ENCODE data around the gene DLG1. TPM values are rescaled to one million over a fixed set of nuclear protein-coding genes. Genes with fewer than 3 reads are reported as not detected.
A peak's percentile ranks its signal among the peaks of the same experiment; 100 is the strongest.
"Not testable (repeated sequence)": the region's sequence is repeated elsewhere in the genome, so short reads cannot be mapped to it uniquely, and the experiment has no call there.

Gene DLG1
- total RNA-seq, 1 donor from 2014 or later = 77.5 TPM

DNA sequence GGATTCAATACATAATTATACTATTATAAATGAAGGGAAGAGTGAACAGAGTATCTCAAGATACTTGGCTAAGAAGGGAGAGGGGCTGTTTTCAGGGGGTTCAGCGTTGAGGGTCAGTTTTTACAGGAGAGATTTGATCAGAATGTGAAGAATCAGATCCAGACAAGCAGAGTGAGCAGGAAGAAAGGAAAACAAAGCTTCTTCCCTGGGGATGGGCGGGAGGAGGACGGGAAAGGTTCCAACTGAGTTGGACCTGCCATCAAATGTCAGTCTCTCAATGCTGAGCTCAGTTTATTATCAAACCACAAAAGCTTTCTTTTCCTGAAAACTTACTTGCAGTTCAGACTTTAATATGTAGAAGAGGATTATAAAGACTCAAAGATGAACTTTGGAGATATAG lies 262.8 kb downstream of the DLG1 start:
- Histone ChIP-seq H3K27ac (no peak overlapping the region), H3K36me3 (no peaks in the 10 kb centered on the region), H3K27me3 (no peaks in the 10 kb centered on the region), H3K9me3 (no peaks in the 10 kb centered on the region), H3K4me1 (peaks cover 9% of the 10 kb centered on the region), H3K4me3 (no peak overlapping the region)
- intact Hi-C loops (cut with DNase I) = no loop called here
- ATAC-seq (no peak), DNase-seq (no peak)
- TF ChIP-seq, protein P1, sequence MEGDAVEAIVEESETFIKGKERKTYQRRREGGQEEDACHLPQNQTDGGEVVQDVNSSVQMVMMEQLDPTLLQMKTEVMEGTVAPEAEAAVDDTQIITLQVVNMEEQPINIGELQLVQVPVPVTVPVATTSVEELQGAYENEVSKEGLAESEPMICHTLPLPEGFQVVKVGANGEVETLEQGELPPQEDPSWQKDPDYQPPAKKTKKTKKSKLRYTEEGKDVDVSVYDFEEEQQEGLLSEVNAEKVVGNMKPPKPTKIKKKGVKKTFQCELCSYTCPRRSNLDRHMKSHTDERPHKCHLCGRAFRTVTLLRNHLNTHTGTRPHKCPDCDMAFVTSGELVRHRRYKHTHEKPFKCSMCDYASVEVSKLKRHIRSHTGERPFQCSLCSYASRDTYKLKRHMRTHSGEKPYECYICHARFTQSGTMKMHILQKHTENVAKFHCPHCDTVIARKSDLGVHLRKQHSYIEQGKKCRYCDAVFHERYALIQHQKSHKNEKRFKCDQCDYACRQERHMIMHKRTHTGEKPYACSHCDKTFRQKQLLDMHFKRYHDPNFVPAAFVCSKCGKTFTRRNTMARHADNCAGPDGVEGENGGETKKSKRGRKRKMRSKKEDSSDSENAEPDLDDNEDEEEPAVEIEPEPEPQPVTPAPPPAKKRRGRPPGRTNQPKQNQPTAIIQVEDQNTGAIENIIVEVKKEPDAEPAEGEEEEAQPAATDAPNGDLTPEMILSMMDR (IDR thresholded peaks at IDR 0.05) = no peak

DNA sequence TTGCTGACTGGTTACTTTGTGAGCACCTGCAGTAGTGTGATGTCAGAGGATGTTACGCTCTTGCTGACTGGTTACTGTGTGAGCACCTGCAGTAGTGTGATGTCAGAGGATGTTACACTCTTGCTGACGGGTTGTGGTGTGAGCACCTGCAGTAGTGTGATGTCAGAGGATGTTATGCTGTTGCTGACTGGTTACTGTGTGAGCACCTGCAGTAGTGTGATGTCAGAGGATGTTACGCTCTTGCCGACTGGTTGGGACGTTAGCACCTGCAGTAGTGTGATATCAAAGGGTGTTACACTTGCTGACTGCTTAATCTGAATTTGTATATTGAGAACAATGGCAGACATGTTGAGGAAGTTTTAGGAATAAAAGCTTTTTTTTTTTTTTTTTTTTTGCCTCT lies 263.6 kb downstream of the DLG1 start:
- not testable (repeated sequence) for ATAC-seq

DNA sequence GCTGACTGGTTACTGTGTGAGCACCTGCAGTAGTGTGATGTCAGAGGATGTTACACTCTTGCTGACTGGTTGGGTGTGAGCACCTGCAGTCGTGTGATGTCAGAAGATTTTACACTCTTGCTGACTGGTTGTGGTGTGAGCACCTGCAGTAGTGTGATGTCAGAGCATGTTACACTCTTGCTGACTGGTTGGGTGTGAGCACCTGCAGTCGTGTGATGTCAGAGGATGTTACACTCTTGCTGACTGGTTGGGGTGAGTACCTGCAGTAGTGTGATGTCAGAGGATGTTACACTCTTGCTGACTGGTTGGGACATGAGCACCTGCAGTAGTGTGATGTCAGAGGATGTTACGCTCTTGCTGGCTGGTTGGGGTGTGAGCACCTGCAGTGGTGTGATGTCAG lies 264.6 kb downstream of the DLG1 start:
- H3K27me3 ChIP-seq; ATAC-seq; intact Hi-C loops (cut with DNase I); H3K4me3 ChIP-seq; H3K36me3 ChIP-seq; DNase-seq; H3K27ac ChIP-seq; H3K9me3 ChIP-seq: not testable (repeated sequence)
- peaks cover 14% of the 10 kb centered on the region for H3K4me1 ChIP-seq

More for the DNA sequence above, 263.6 kb downstream of the DLG1 start:
- H3K4me3 ChIP-seq; H3K27ac ChIP-seq; H3K4me1 ChIP-seq; intact Hi-C loops (cut with DNase I); H3K36me3 ChIP-seq; H3K27me3 ChIP-seq; DNase-seq; H3K9me3 ChIP-seq: not testable (repeated sequence)

DNA sequence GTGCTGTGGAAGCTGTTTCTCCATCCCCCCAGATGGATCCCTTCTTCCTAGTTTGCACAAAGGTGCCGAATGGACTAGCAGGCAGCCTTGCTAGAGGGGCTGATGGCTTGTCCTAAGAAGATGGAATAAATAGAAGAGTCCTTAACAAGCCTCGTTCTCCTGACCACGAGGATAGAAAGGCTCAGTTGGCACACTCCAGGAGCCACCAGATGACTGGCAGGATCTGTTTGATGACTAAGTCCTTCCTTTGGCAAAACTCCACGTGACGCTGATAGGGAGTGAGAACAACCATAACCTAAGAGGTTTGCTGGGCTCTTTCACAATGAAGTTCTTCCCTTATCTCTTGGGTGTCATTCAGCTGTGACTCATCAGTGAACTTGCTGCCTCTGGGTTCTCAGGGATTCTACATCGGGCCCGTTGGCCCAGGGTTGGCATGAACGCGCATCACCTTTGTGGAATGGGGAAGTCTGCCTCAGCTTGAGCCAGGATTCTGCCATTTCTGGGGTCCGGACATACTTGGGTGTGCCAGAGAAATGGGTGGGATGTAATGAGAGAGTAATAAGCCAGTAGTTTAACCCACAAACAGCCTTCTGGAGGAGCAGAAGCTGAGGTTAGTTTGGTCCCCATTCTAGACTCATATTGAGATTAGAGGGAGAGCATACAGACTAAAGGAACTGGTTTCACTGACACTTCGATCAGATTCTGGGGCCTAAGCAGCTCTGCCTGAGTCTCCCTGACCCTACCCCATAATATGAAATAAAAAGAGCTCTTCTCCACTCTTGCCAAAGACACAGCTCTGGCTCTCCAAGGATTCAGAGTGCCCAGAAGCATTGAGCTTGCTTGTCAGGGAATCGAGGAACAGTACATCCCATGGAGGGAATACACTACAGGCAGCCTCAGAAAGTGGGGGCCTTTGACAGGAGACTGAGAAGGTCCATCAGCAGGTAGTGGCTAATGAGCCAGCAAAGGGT lies 266.8 kb downstream of the DLG1 start:
- intact Hi-C loops (cut with DNase I) = no loop called here
- Histone ChIP-seq H3K9me3 (no peaks in the 10 kb centered on the region), H3K27ac (no peak overlapping the region), H3K36me3 (no peaks in the 10 kb centered on the region), H3K4me3 (no peak overlapping the region), H3K27me3 (no peaks in the 10 kb centered on the region), H3K4me1 (peaks cover 16% of the 10 kb centered on the region)
- DNase-seq (no peak), ATAC-seq (peak; percentile 53)
- TF ChIP-seq, protein P1 (IDR thresholded peaks at IDR 0.05) = no peak

DNA sequence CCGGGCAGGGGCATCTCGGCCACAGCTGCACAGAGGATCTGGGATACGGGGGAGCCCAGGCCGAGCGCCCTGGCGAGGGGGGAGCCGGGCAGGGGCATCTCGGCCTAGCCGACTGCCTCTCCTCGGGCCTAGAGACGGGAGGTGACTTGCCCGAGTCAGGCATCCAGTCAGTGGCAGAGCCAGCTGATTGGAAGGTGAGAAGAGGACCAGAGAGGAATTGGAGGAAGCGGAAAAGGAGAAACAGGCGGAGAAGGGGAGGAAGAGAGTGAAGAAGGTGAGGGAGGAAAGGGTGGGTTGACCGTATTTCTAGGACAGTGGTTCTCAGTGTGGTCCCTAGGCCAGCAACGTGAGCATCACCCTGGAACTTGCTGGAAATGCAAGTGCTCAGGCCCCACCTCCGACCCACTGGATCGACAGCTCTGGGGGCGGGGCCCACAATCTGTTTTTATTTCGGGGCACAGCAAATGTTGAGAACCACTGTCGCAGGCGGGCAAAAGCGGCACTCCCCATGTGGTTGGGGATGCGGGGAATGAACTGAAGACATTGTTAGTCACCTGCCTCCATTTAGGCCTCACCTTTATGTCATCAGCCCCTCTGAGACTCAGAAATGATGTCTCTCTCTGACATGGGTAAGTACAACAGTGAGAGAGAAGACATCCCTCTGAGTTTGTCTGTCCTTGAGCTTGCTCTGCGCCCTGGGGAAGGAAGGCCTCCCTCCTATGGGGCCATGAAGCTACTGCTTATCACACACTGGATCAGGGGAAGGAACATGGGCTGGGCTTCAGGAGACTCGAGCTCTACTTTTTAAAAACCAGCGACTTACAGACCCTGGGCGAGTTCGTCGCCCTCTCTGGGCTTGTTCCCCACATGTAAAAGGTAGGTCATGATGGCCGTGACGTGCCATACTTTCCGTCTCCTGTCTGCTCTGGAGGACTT lies 267.8 kb downstream of the DLG1 start:
- TF ChIP-seq, protein P1 (IDR thresholded peaks at IDR 0.05) = no peak
- intact Hi-C loops (cut with DNase I) = no loop called here
- Histone ChIP-seq H3K4me3 (no peak overlapping the region), H3K27ac (no peak overlapping the region), H3K4me1 (peaks cover 16% of the 10 kb centered on the region), H3K36me3 (no peaks in the 10 kb centered on the region), H3K9me3 (no peaks in the 10 kb centered on the region), H3K27me3 (no peaks in the 10 kb centered on the region)
- DNase-seq = no peak
- no peak for ATAC-seq

GRCh38 chr3:197029511-197030167 lies 268.8 kb downstream of the DLG1 start, which contains the start of gene MELTF:
Gene MELTF (minus strand): TSS chr3:197029817. CDS start chr3:197029702, 115 bp downstream.
- DNase-seq (peak; percentile 84), ATAC-seq (peak; percentile 90)
- Histone ChIP-seq H3K4me3 (peak within 1 kb of the TSS; percentile 53), H3K27me3 (no peaks in the 10 kb centered on the region), H3K9me3 (no peaks in the 10 kb centered on the region), H3K27ac (no peak within 1 kb of the TSS), H3K4me1 (peaks cover 16% of the 10 kb centered on the region), H3K36me3 (no peaks in the 10 kb centered on the region)
- TF ChIP-seq, protein P1 (IDR thresholded peaks at IDR 0.05) = peak; percentile 79
- intact Hi-C loops (cut with DNase I) = no loop called here
